Epithelial cell of umbilical artery (primary cell): ENCODE data around the gene NOC3L. TPM values are rescaled to one million over a fixed set of nuclear protein-coding genes. Genes with fewer than 3 reads are reported as not detected.

ENCODE experiments used
- total RNA-seq: library from RNA; depleted of rRNA; stranded (reverse); fragments of >200 nt; gene quantifications from 2 replicates; pipeline ENCODE4 v1.2.3, GENCODE V29; 2014

Gene NOC3L, protein sequence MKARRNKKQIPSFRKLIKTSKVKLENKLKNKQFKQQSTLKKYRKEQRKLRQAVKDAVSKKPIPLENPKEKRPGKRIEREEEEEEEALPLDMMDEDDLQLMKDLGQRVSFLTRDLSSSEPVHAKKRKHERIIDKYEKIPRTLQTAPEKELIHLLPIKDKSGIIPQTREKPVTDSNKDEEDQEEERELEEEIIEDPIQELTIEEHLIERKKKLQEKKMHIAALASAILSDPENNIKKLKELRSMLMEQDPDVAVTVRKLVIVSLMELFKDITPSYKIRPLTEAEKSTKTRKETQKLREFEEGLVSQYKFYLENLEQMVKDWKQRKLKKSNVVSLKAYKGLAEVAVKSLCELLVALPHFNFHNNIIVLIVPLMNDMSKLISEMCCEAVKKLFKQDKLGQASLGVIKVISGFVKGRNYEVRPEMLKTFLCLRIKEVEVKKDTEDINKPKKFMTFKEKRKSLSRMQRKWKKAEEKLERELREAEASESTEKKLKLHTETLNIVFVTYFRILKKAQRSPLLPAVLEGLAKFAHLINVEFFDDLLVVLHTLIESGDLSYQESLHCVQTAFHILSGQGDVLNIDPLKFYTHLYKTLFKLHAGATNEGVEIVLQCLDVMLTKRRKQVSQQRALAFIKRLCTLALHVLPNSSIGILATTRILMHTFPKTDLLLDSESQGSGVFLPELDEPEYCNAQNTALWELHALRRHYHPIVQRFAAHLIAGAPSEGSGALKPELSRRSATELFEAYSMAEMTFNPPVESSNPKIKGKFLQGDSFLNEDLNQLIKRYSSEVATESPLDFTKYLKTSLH
- 22.4 and 37.2 TPM in 2 replicates for total RNA-seq

DNA sequence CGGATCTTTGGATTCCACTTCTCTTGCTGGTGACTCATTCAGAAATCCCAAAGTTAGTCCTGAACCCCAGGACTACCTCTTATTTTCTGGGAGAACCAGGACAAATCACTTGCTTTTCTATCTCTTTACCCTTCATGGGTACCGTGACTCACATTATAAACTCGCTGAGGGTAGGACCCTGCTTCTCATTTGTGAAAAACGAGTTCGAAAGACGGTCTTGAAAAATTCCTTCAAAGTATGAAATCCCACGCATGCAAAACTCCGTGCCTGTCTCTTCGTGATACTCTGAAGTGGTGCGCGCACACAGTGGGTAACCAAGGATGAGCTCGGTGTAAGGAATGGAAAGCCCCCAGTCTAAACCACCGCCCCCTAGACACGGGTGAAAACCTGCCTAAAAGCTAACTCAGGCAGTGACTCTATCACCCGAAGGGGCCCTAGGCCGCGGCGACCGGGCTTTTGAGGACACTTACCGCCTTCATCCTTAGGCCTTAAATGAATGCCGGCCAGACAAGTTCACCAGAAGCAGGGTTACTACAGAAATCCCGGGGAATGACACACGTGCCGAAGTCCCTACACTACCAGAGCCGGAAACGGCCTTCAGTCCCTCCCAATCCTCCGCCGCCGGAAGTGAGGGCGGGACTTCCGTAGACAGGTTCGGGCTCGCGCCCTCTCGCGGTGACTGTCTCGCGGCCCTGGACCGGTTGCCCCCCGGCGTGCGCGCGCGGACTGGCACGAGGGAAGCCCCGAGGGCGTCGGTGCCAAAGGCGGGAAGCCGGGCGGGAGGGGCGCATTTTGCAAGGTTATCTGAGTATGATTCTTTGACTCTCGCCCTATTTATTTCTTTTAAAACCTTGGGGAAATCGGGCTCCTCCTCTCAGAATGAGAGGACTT lies at the start of gene NOC3L:
TSS of gene NOC3L (minus strand) at position 580 of the 891 bp plus-strand sequence. CDS start at position 479, 101 bp downstream.

DNA sequence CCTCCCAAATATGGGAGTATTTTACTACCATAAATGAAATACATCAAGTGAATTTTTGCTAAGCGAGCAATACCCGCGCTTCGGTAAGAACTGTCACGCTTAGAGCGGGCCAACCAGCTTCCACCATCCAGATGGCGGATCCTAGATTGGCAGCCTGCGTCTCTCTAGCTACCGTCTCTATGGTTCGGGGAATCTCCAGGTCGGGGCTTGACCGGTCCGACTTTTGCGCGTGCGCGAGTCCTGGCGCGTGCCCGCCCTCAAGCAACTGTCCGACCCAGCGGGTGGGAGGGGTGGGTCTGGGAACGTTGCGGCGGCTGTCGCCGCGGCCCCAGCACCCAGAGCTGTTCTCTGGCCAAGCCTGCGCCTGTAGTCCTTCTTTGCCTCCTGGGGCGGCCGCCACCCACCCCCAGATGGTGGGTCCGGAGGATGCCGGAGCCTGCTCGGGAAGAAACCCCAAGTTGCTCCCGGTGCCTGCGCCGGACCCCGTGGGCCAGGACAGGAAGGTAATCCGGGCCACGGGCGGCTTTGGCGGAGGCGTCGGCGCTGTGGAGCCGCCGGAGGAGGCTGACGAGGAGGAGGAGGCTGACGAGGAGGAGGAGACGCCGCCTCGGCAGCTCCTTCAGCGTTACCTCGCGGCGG lies 39.6 kb upstream of the NOC3L start, which contains the start of gene TBC1D12:
TSS of gene TBC1D12 (plus strand) at position 338 of the 639 bp plus-strand sequence. CDS start at position 411, 73 bp downstream.

Other genes starting within 250 kb of the NOC3L start
- 9.4 and 12.5 TPM in 2 replicates for gene TBC1D12, start 39.6 kb upstream of the NOC3L start, total RNA-seq
- gene HELLS, start 182.8 kb upstream of the NOC3L start, total RNA-seq: 37.7 and 82.4 TPM in 2 replicates